ENCODE data around the gene BCAS3. TPM values are rescaled to one million over a fixed set of nuclear protein-coding genes. Genes with fewer than 3 reads are reported as not detected.
A peak's percentile ranks its signal among the peaks of the same experiment; 100 is the strongest.

Gene BCAS3
- polyA plus RNA-seq, 1 donor, result 29.1 TPM

DNA sequence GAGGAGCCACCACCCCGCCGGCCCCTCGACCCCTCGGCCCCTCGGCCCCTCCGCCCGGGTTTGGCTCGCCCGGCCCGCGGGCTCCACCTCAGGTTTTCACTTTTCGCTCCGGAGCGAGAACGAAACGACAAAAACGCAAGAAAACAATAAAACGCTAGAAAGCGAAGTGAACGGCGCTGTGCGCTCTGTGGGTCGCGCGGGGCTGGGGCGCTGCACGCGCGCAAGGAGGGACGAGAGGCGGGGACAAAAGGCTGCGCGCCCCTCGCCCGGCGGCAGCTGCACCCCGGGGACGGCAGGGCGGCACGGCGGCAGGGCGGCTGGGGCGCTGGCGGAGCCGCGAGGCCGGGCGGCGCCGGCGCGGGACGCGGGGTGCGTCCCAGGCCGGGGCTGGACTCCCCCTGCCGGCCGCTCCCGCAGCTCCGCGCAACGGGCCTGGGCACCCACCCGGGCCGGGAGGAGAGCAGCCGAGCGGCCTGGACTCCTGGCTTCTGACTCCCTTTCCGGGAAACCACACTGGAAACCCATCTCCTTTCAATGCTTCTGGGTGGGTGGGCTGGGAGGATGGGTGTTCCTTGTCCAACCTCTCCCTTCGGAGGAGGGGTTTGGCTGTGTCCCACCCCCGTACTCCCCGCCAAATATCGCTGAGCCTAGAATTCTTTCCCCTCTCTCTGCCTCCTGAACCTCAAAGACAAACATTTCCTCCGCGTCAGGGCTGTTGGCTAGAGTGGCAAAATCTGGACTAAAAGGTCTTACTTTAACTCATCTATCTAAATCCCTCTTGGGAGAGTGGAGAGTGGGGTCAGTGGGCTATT, 731.9 kb downstream of the BCAS3 start:
- no peak for DNase-seq

- DNase-seq, result peak; percentile 84
These were observed 732.7 kb downstream of the BCAS3 start for GRCh38 chr17:61410141-61411010.

DNA sequence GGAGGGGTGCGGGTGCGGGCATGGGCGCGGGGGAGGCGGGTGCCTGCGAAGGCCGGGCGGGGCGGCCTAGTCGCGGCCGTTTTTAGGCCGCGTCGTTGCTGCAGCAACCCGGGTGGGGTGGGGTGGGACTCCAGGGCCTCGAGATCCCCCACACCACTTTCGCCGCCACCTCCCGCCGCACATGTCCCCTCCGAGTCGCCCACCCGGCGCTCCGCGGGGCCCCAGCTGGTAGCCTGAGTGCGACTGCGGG, 733.3 kb downstream of the BCAS3 start:
- DNase-seq, result no peak

DNA sequence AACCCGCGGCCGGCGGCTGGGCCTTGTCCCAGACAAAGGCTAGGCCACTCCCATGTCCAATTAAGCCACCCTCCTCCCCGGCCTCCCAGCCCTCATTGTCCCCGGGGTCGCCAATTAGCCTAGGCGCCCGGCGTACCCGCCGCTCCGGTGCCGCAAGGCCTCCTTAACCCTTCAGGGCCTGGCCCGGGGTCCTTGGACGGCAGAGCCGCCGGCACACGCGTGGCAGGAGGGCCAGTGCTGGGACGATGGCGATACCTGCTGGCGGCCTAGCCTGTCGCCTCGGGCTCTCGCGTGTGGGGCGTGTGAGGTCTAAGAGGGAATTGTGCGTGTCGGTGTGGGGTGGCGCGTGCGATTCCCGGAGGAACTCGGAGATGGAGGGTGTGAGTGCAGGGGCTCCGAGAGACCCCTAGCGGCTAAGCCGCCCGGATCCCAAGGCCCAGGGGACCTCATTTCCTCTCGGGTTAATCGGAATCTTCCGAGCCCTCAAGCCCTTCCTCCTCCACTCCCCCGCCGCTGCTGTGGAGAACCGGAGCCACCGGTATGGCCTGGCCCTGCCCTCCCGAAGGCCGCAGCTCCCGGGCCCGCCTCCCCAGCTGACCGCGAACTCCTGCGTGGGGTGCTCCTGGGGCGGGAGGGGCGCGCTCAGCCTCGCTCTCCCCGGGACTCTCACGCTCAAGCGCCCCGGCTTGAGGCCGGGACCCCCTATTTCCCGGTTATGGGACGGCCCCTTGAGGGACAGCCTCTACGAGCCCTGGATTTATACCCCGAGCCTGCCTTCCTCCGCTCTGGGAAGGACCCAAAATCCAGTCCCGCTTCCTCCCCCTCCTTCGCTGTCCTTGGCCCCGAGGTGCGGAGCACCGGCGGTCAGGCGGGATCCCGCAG, 733.9 kb downstream of the BCAS3 start:
- DNase-seq, result no peak

DNA sequence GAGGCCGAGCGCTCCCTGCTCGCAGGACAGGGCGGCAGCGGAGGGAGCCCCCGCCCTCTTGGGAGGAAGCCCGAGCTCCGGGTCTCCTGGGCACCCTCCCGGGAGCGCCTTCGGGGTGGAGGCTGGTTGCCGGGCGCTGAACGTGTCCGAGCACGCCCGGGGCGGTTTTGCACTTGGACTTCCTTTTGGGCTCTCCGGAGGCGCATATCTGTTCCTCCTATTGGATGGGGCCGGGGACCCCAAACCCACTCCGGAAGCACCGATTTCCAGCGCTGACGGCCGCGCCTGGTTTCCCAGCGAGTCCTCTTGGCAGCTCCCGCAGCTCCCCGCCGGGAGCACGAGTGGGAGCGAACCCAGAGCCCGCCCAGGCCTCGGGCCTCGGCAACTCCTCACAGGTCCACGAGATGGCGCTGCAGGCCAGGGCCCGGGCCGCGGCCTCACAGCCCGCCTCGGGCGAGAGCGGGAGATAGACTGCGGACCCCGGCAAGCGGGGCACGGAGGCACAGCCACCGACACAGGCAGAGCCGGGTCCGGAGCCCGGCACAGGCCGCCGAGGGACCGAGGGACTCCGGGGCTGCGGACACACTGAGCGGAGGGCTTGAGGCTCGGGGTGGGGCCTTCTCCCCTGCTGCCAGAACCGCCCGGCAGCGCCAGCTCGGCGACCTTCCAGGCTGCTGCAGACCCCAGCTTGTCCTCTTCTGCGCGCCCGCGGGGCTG, 734.6 kb downstream of the BCAS3 start:
- DNase-seq, result peak; percentile 84

DNA sequence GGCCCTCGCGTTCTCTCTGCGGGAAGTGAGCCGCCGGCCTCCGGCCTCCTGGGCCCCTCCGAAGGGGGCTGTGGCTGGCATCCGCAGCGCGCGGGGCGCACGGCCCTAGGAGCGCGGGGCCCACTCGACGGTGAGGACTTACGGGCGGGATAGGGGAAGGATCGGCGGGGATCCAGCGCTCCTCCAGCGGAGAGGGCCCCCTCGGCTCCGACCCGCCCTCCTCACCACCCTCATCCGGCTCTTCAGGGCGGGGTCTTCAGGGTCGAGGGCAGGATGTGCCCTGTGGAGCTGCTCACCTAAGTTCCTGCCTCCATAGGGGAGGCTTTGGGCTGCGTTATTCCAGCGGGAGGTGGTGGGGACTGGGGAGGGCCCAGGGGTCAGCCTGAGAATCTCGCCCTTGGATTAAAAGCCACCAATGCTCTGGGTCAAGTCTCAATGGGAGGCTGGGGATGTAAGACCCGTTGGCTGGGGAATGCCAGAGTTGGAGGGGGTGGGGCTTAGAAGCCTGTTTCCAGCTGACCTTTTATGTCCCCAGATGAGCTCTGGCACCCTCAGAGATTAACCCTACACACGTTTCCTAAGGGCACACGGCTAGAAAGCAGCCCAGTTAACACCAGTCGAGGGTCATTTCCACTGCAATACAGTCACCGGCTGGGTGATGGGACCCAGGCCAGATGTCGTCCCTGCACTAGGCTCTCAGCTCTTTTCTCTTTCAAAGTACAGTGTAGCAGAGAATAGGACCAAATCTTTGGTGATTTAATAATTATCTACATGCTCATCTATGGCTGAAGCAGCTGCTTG, 735.4 kb downstream of the BCAS3 start:
- DNase-seq, result no peak

DNA sequence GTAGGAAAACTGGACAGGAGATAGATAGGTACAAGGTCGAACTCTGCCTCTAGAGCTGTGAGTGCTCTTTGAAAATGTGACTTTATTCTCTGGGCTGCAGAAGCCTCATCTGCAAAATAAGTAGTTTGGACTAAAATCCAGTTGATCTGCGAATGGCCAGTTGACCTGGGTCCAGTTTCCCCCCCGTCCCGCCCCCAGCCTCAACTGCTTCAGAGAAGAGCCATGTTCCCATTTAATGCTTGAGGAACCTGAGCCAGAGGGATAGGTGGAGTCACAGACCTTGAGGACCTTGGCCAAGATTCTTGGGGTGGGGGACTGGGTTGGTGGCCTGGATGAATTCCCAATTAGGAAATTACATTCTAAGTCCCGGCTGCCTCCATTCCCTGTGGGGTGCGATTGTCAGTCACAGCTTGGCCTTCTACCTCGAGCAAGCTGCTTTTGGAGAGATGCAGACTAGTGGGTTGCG, 736.0 kb downstream of the BCAS3 start:
- no peak for DNase-seq

DNA sequence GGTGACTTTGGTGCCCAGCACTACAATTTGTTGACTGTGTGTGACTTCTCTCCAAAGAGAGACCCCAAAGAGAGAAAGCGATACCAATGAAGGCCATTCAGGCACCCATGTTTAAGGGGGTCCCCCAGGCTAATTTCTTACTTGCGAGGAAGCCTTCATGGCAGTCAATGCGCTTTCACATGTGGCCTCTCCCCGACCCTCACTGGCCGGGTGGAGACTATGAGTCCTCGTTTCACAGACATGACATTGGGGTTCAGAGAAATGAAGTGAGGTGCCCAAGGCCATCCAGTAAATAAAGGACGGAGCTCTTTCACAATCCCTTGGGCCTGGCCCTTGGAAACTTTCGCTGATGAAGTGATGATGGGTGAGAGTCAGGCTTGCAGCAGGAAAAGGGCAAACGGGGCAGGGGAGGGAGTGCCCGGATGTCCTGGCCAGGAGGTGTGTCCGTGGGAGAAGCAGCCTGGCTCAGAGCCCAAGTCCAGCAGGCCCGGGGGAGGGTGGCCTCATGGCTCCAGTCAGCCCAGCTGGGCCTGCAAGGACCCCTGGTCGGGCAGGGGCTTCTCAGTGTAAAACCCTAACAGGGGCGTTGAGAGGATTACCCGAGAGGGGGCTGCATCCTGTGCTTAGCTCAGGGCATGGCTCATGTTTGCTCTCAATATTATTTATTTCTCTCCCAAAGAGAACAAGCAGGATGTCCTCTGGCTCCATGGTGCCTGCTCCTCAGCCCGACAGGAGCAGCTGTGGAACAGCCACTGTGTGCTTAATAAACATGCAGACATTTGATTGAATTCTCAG, 736.7 kb downstream of the BCAS3 start:
- no peak for DNase-seq

DNA sequence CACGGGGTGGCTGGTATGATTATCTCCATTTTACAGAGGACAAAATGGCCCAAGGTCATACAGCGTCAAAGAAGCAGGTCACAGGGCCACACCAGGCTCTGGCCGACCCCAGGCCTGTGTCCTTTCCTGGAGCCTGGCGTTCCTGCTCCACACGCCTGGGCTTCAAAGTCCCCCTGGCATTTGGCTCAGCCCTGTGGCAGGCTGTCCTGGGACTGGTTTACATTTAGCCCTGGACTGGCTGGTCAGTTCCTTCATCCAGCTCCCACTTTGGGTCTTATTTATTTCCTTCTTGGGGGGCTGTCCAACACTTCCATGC, 737.2 kb downstream of the BCAS3 start:
- DNase-seq, result no peak

GRCh38 chr17:61415374-61416210, 737.9 kb downstream of the BCAS3 start:
- DNase-seq, result no peak

- no peak for DNase-seq
These were observed 738.5 kb downstream of the BCAS3 start for GRCh38 chr17:61416211-61416539.

GRCh38 chr17:61416540-61417363, 739.1 kb downstream of the BCAS3 start:
- no peak for DNase-seq

GRCh38 chr17:61418449-61418848, 740.8 kb downstream of the BCAS3 start:
- no peak for DNase-seq

DNA sequence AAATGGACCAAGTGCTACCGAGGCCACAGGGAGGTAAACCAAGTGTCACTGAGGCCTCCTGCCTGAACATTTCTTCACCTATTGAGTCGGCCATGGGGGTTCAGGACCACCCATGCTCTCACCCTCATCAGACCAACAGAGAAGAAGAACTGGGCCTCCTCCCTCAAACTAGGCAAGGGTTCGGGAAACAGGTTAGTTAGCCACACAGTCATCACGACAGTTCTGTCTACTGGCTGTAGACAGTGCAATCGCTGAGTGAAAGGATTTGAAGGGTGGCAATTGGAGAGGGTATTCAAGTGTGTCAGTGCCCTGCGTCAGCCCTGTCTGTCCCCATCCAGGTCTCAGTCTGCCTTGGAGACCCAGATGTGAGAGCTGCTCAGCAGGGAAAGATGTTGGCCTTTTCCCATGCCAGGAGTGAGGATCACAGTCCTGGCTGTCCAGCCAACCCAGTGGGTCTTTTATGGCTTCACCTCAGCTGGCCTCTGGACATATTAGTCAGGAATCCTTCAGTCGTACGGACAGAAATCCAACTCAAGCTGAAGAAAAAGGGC, 741.9 kb downstream of the BCAS3 start:
- DNase-seq, result no peak

- DNase-seq, result no peak
These were observed 742.4 kb downstream of the BCAS3 start for GRCh38 chr17:61420052-61420451.

- DNase-seq, result no peak
These were observed 743.2 kb downstream of the BCAS3 start for GRCh38 chr17:61420745-61421398.

GRCh38 chr17:61421460-61421859, 743.8 kb downstream of the BCAS3 start:
- DNase-seq, result no peak

Measured in left kidney (tissue), 2 donors.